K562 (cell line): ENCODE data around the gene ARHGEF10L. TPM values are rescaled to one million over a fixed set of nuclear protein-coding genes. Genes with fewer than 3 reads are reported as not detected.

Source experiments
- POLR2A ChIP-seq: fragments of 450-650 bp; conservative IDR thresholded peaks from 2 replicates; pipeline ENCODE4 v1.6.1; 2016
- RBM14 ChIP-seq: fragments of 200-400 bp; formaldehyde crosslinking; IDR thresholded peaks from 2 replicates; pipeline ENCODE4 v1.6.1; 2018; ENCODE audit warnings: low read depth, mild to moderate bottlenecking, low read length, moderate library complexity, borderline replicate concordance; ENCODE audit not compliant: insufficient read depth
- RUNX1 ChIP-seq: sonication (generic); IDR thresholded peaks from 2 replicates; pipeline ENCODE4 v1.6.1; 2016; ENCODE audit warnings: antibody characterized with exemption, low read depth
- polyA plus RNA-seq, 8 experiments: library from polyadenylated mRNA; depleted of rRNA in 4 of 8; stranded (reverse) in 5 of 8; unstranded in 3 of 8; fragments of >200 nt; fragmentation: Nextera tagmentation in 2 of 8; fragmentation: Illumina TruSeq in 1 of 8; extraction: Ambion mirVana in 2 of 8; extraction: Trizol in 1 of 8; gene quantifications; 2 replicates each; pipeline versions ENCODE4 v1.2.1 to v1.2.3, GENCODE V29; 2011 to 2014; ENCODE audit warnings: inconsistent platforms in 1 of 8, missing spikeins in 1 of 8
- total RNA-seq, 7 experiments: library from RNA; depleted of rRNA in 6 of 7; stranded (reverse); fragments of >200 nt in 6 of 7; fragmentation: Illumina TruSeq in 2 of 7; extraction: Trizol in 2 of 7; gene quantifications; 2 replicates each; pipeline versions ENCODE4 v1.2.1 to v1.2.3, GENCODE V29; 2011 to 2021; ENCODE audit warnings: low replicate concordance in 1 of 7
- TF ChIP-seq, protein P1 (sequence below): IDR thresholded peaks from 2 replicates; pipeline ENCODE4 v1.6.1; 2011; ENCODE audit not compliant: insufficient read length; ENCODE audit errors: extremely low read depth
- TF ChIP-seq, protein P2 (sequence below): sonication (generic); formaldehyde crosslinking; IDR thresholded peaks from 2 replicates; pipeline ENCODE4 v1.8.0; 2022; ENCODE audit warnings: mild to moderate bottlenecking, missing genetic modification reagents
- TF ChIP-seq, protein P3 (sequence below), 2 experiments: fragments of 200-800 bp in 1 of 2; sonication (Bioruptor generic) in 1 of 2; sonication (generic) in 1 of 2; formaldehyde crosslinking in 1 of 2; IDR thresholded peaks in 1 of 2; conservative IDR thresholded peaks in 1 of 2; 2 replicates each; pipeline versions ENCODE4 v1.5.0 to v1.6.1; 2016 to 2020; ENCODE audit warnings: missing compliant biosample characterization in 1 of 2, missing genetic modification characterization in 1 of 2, missing genetic modification reagents in 1 of 2

ARHGEF10L gene
- total and polyA plus RNA-seq, 9 of the 15 experiments (the other 6 are each of a cell fraction or from before 2014, with no cell fraction given) = 0.09 to 0.13 TPM; not detected in 7

DNA sequence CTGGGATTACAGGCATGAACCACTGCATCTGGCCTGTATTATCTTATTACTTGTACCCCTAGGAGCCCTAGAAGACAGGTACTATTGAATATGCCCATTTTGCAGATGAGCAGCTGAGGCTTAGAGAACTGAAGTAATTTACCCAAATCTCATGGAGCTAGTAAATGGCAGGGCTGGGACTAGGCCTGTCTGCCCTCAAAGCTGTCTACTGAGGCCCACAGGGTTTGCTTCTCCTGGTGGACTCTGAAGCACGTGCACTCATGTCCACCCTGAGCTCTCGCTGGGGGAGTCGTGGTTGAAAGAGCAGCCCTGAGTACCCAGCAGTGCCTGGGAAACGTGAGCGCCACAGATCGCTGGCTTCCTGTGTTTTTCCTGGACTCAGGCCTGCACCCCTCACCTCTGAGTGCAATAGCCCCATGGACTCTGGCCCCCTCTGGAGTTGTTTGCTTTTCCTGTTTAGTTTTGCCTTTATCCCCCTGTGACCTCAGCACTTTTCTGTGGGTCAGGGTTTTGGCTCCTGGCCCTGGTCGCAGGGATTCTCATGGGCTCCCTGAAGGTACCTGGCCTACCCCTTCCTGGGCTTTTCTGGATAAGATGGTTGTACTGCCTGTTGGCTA lies 52.4 kb downstream of the ARHGEF10L start (continued):
- TF ChIP-seq, protein P1, sequence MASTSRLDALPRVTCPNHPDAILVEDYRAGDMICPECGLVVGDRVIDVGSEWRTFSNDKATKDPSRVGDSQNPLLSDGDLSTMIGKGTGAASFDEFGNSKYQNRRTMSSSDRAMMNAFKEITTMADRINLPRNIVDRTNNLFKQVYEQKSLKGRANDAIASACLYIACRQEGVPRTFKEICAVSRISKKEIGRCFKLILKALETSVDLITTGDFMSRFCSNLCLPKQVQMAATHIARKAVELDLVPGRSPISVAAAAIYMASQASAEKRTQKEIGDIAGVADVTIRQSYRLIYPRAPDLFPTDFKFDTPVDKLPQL = no peak
- TF ChIP-seq POLR2A (no peak), RUNX1 (no peak), RBM14 (no peak)
- TF ChIP-seq, protein P2, sequence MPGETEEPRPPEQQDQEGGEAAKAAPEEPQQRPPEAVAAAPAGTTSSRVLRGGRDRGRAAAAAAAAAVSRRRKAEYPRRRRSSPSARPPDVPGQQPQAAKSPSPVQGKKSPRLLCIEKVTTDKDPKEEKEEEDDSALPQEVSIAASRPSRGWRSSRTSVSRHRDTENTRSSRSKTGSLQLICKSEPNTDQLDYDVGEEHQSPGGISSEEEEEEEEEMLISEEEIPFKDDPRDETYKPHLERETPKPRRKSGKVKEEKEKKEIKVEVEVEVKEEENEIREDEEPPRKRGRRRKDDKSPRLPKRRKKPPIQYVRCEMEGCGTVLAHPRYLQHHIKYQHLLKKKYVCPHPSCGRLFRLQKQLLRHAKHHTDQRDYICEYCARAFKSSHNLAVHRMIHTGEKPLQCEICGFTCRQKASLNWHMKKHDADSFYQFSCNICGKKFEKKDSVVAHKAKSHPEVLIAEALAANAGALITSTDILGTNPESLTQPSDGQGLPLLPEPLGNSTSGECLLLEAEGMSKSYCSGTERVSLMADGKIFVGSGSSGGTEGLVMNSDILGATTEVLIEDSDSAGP = no peak
- TF ChIP-seq, protein P3, sequence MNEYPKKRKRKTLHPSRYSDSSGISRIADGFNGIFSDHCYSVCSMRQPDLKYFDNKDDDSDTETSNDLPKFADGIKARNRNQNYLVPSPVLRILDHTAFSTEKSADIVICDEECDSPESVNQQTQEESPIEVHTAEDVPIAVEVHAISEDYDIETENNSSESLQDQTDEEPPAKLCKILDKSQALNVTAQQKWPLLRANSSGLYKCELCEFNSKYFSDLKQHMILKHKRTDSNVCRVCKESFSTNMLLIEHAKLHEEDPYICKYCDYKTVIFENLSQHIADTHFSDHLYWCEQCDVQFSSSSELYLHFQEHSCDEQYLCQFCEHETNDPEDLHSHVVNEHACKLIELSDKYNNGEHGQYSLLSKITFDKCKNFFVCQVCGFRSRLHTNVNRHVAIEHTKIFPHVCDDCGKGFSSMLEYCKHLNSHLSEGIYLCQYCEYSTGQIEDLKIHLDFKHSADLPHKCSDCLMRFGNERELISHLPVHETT (CRISPR knock-in tag; conservative IDR thresholded peaks at IDR 0.05 in 1 of 2, IDR thresholded peaks at IDR 0.05 in 1 of 2) = no peak
